OCI-LY7 (cell line): ENCODE measurements around the gene EVI5L. TPM values are rescaled to one million over a fixed set of nuclear protein-coding genes. Genes with fewer than 3 reads are reported as not detected.

Experiments used
- BruUV-seq: library from RNA; stranded (reverse); fragments of 400-500 nt; replicated peaks from 2 replicates; lab custom pipeline; 2021; lab: Mats Ljungman, UMichigan
- CTCF ChIA-PET: fragments of 300-600 bp; sonication (Branson Sonifier 250); formaldehyde crosslinking; loops from one replicate; lab custom pipeline; 2022; ENCODE audit warnings: antibody characterized with exemption; ENCODE audit not compliant: unreplicated experiment; lab: Charles Lee
- POLR2A ChIA-PET: fragments of 300-600 bp; sonication (Branson Sonifier 250); formaldehyde crosslinking; loops from one replicate; lab custom pipeline; 2022; ENCODE audit warnings: antibody characterized with exemption; lab: Charles Lee
- DNase-seq: peaks from one replicate; pipeline ENCODE4 v3.0.0-alpha.2; 2015; ENCODE audit warnings: low spot score
- H2AFZ ChIP-seq: fragments of 200-600 bp; sonication (generic), shearing (Covaris generic); 2 replicates; pipeline ENCODE4 v1.6.1; 2014; ENCODE audit warnings: mild to moderate bottlenecking, antibody characterized with exemption, low read length, moderate library complexity
- H3K27ac ChIP-seq: fragments of 200-600 bp; sonication (generic); 2 replicates; pipeline ENCODE4 v1.5.1; 2014; ENCODE audit warnings: mixed run types, low read depth, mild to moderate bottlenecking, moderate library complexity, low read length, inconsistent platforms; ENCODE audit not compliant: poor library complexity, severe bottlenecking
- H3K36me3 ChIP-seq: fragments of 200-600 bp; sonication (generic); 2 replicates; pipeline ENCODE4 v1.6.1; 2014; ENCODE audit warnings: mild to moderate bottlenecking, antibody characterized with exemption, low read length, moderate library complexity, mixed read lengths; ENCODE audit not compliant: insufficient read depth
- H3K4me1 ChIP-seq: fragments of 200-600 bp; sonication (generic); 2 replicates; pipeline ENCODE4 v1.5.1; 2014; ENCODE audit warnings: mild to moderate bottlenecking, low read length; ENCODE audit not compliant: insufficient read depth, poor library complexity, severe bottlenecking
- H3K4me2 ChIP-seq: fragments of 200-600 bp; sonication (generic); 2 replicates; pipeline ENCODE4 v1.6.1; 2014; ENCODE audit warnings: mild to moderate bottlenecking, low read length
- H3K4me3 ChIP-seq: fragments of 200-600 bp; sonication (generic); 2 replicates; pipeline ENCODE4 v1.5.1; 2014; ENCODE audit warnings: mild to moderate bottlenecking, low read depth, low read length; ENCODE audit not compliant: poor library complexity, severe bottlenecking
- H3K79me2 ChIP-seq: fragments of 200-600 bp; sonication (generic); 2 replicates; pipeline ENCODE4 v1.6.1; 2016; ENCODE audit warnings: low read depth, mild to moderate bottlenecking, low read length, moderate library complexity, mixed read lengths; ENCODE audit not compliant: insufficient read depth
- H3K9me2 ChIP-seq: fragments of 200-600 bp; sonication (generic); 2 replicates; pipeline ENCODE4 v1.6.1; 2016; ENCODE audit warnings: mild to moderate bottlenecking, low read length, mixed read lengths; ENCODE audit not compliant: insufficient read depth
- H3K9me3 ChIP-seq: fragments of 200-600 bp; sonication (generic); 2 replicates; pipeline ENCODE4 v1.6.1; 2014; ENCODE audit warnings: mild to moderate bottlenecking, mixed run types, low read length, mixed read lengths
- H4K20me1 ChIP-seq: fragments of 200-600 bp; sonication (generic); 2 replicates; pipeline ENCODE4 v1.6.1; 2014; ENCODE audit warnings: mild to moderate bottlenecking, antibody characterized with exemption, low read length, moderate library complexity, mixed read lengths; ENCODE audit not compliant: insufficient read depth
- CTCF ChIP-seq: fragments of 200-600 bp; sonication (generic); conservative IDR thresholded peaks from 2 replicates; pipeline ENCODE4 v1.5.1; 2014; ENCODE audit warnings: mild to moderate bottlenecking, antibody characterized with exemption, low read length, moderate library complexity, mixed read lengths
- EZH2phosphoT487 ChIP-seq: fragments of 200-600 bp; sonication (generic); IDR thresholded peaks from 2 replicates; pipeline ENCODE4 v1.6.1; 2018; ENCODE audit warnings: low read depth, borderline replicate concordance, mild to moderate bottlenecking, mixed run types, antibody characterized with exemption, low read length, moderate library complexity, mixed read lengths
- intact Hi-C: fragments of 100-400 bp; cut with micrococcal nuclease; formaldehyde crosslinking; loops from one replicate; pipeline ENCODE4 v1.10.0; 2022; ENCODE audit not compliant: unreplicated experiment
- total RNA-seq, 2 experiments: library from RNA; depleted of rRNA in 1 of 2; stranded (reverse); fragments of >200 nt in 1 of 2; shearing (Covaris generic) in 1 of 2; gene quantifications; 2 replicates each; pipeline ENCODE4 v1.2.3, GENCODE V29; 2014 to 2022

Gene EVI5L
- total RNA-seq, 2 experiments from 2014 or later = 2.7 to 5.5 TPM

GRCh38 chr19:7865262-7865911 is 35.4 kb downstream of the EVI5L start:
- Histone ChIP-seq H3K4me1 (peaks cover 24% of the 10 kb centered on the region), H3K27ac (no peak overlapping the region), H3K9me3 (no peaks in the 10 kb centered on the region), H3K79me2 (no peaks in the 10 kb centered on the region), H4K20me1 (no peaks in the 10 kb centered on the region), H2AFZ (no peak overlapping the region), H3K4me3 (no peak overlapping the region), H3K36me3 (no peaks in the 10 kb centered on the region), H3K4me2 (no peak overlapping the region), H3K9me2 (no peaks in the 10 kb centered on the region)
- POLR2A ChIA-PET = no interaction called here
- no TSS peak for BruUV-seq
- peak; percentile 18 for DNase-seq
- no peak for TF ChIP-seq CTCF
- TF ChIP-seq EZH2phosphoT487 = no peak
- intact Hi-C loops = no loop called here
- CTCF ChIA-PET = no interaction called here

- TF ChIP-seq CTCF (no peak), EZH2phosphoT487 (no peak)
- no peak overlapping the region for H3K27ac ChIP-seq
- H3K9me2 ChIP-seq = no peaks in the 10 kb centered on the region
- POLR2A ChIA-PET = no interaction called here
- H3K4me2 ChIP-seq = no peak overlapping the region
- no peak overlapping the region for H3K4me3 ChIP-seq
- no peaks in the 10 kb centered on the region for H3K79me2 ChIP-seq
- CTCF ChIA-PET = no interaction called here
- H3K36me3 ChIP-seq = no peaks in the 10 kb centered on the region
- H3K9me3 ChIP-seq = no peaks in the 10 kb centered on the region
- no peak overlapping the region for H2AFZ ChIP-seq
- no peak for DNase-seq
- H3K4me1 ChIP-seq = peaks cover 36% of the 10 kb centered on the region
- intact Hi-C loops = no loop called here
- no peaks in the 10 kb centered on the region for H4K20me1 ChIP-seq
- BruUV-seq = no TSS peak
Measured at GRCh38 chr19:7866399-7867091, 36.5 kb downstream of the EVI5L start.
